MM.1S (cell line): Measurements from ENCODE around the gene SYNE2.

ENCODE experiments used
- DNase-seq: peaks from one replicate; pipeline ENCODE4 v3.0.0-alpha.2; 2015
- H2AFZ ChIP-seq: fragments of 300-600 bp; sonication (generic); 2 replicates; pipeline ENCODE4 v1.6.0; 2016; ENCODE audit warnings: antibody characterized with exemption, low read length
- H3F3A ChIP-seq: fragments of 300-600 bp; sonication (generic); 2 replicates; pipeline ENCODE4 v1.6.1; 2016; ENCODE audit warnings: mild to moderate bottlenecking, antibody characterized with exemption, low read length, moderate library complexity, mixed read lengths; ENCODE audit not compliant: insufficient read depth
- H3K27ac ChIP-seq: fragments of 300-600 bp; sonication (generic); 2 replicates; pipeline ENCODE4 v1.5.1; 2016; ENCODE audit warnings: mild to moderate bottlenecking, low read length
- H3K27me3 ChIP-seq: fragments of 300-600 bp; sonication (generic); replicated peaks from 2 replicates; pipeline ENCODE4 v1.6.0; 2016; ENCODE audit warnings: low read length; ENCODE audit not compliant: insufficient read depth
- H3K36me3 ChIP-seq: fragments of 300-600 bp; sonication (generic); replicated peaks from 2 replicates; pipeline ENCODE4 v1.6.1; 2016; ENCODE audit warnings: mild to moderate bottlenecking, low read length, mixed read lengths; ENCODE audit not compliant: insufficient read depth
- H3K4me1 ChIP-seq: fragments of 300-600 bp; sonication (generic); 2 replicates; pipeline ENCODE4 v1.6.1; 2016; ENCODE audit warnings: low read length, mixed read lengths
- H3K4me2 ChIP-seq: fragments of 300-600 bp; sonication (generic); 2 replicates; pipeline ENCODE4 v1.6.0; 2016; ENCODE audit warnings: low read depth, low read length
- H3K4me3 ChIP-seq: fragments of 300-600 bp; sonication (generic); 2 replicates; pipeline ENCODE4 v1.5.1; 2016; ENCODE audit warnings: low read length, mixed read lengths
- H3K79me2 ChIP-seq: fragments of 300-600 bp; sonication (generic); 2 replicates; pipeline ENCODE4 v1.6.1; 2016; ENCODE audit warnings: mixed run types, low read length, mixed read lengths
- H3K9ac ChIP-seq: fragments of 300-600 bp; sonication (generic); 2 replicates; pipeline ENCODE4 v1.6.1; 2016; ENCODE audit warnings: low read length, mixed read lengths
- H3K9me2 ChIP-seq: fragments of 300-600 bp; sonication (generic); replicated peaks from 2 replicates; pipeline ENCODE4 v1.6.1; 2016; ENCODE audit warnings: mild to moderate bottlenecking, low read length, mixed read lengths; ENCODE audit not compliant: insufficient read depth
- H3K9me3 ChIP-seq: fragments of 300-600 bp; sonication (generic); replicated peaks from 2 replicates; pipeline ENCODE4 v1.6.1; 2016; ENCODE audit warnings: mild to moderate bottlenecking, low read length, mixed read lengths; ENCODE audit not compliant: insufficient read depth
- H4K20me1 ChIP-seq: fragments of 300-600 bp; sonication (generic); 2 replicates; pipeline ENCODE4 v1.6.1; 2016; ENCODE audit warnings: mild to moderate bottlenecking, low read length, moderate library complexity, mixed read lengths; ENCODE audit not compliant: insufficient read depth
- EZH2 ChIP-seq: fragments of 300-600 bp; sonication (generic); optimal IDR thresholded peaks from 2 replicates; pipeline ENCODE3; 2017; ENCODE audit warnings: low read depth, mild to moderate bottlenecking, antibody characterized with exemption, low read length, mixed read lengths
- EZH2phosphoT487 ChIP-seq: fragments of 300-600 bp; sonication (generic); IDR thresholded peaks from 2 replicates; pipeline ENCODE4 v1.6.1; 2018; ENCODE audit warnings: antibody characterized with exemption, low read length
- TF ChIP-seq, protein P1 (sequence below): fragments of 300-600 bp; sonication (generic); IDR thresholded peaks from 2 replicates; pipeline ENCODE4 v1.5.1; 2016; ENCODE audit warnings: antibody characterized with exemption, low read length, mixed read lengths

The SYNE2 gene

DNA sequence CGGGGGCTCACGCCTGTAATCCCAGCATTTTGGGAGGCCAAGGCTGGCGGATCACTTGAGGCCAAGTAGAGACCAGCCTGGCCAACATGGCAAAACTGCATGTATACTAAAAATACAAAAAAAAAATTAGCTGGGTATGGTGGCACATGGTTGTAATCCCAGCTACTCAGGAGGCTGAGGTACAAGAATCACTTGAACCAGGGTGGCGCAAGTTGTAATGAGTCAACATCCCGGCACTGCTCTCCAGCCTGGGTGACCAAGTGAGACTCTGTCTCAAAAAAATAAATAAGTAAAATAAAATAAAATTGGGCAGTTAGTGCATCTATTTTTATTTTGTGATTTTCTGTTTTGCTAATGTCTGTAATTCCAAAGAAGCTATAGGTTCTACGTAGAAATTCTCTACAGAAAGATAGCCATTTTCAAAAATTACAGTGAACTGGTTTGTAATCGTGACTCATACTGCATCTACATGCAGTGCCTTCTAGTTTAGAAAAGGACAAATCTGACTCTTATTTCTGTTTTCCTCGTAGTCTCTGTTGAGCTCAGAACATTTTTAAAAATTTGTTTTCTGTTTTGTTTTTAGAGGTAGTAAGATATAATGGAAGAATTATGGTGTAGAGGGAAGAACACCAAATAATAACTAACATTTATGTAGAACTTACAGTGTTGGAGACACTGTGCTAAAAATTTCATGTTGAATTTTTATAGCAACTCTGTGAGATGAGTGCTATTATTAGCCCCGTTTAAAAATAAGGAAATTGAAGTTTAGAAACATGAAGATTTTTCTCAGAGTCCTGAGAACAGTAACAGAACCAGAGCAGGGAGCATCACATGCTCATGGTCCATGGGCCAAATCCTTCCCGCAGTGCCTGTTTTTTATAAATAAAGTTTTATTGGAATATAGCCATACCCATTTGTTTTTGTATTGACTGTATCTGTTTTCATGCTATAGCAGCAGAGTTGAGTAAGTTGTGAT lies 201.2 kb downstream of the SYNE2 start:
- no peaks in the 10 kb centered on the region for H3K36me3 ChIP-seq
- no peak overlapping the region for H3K27ac ChIP-seq
- H3K9me3 ChIP-seq = no peaks in the 10 kb centered on the region
- H3K4me1 ChIP-seq = no peaks in the 10 kb centered on the region
- no peaks in the 10 kb centered on the region for H4K20me1 ChIP-seq
- H3K9ac ChIP-seq = no peak overlapping the region
- H3F3A ChIP-seq = no peaks in the 10 kb centered on the region
- H3K79me2 ChIP-seq = no peaks in the 10 kb centered on the region
- no peak for TF ChIP-seq EZH2phosphoT487
- TF ChIP-seq, protein P1, sequence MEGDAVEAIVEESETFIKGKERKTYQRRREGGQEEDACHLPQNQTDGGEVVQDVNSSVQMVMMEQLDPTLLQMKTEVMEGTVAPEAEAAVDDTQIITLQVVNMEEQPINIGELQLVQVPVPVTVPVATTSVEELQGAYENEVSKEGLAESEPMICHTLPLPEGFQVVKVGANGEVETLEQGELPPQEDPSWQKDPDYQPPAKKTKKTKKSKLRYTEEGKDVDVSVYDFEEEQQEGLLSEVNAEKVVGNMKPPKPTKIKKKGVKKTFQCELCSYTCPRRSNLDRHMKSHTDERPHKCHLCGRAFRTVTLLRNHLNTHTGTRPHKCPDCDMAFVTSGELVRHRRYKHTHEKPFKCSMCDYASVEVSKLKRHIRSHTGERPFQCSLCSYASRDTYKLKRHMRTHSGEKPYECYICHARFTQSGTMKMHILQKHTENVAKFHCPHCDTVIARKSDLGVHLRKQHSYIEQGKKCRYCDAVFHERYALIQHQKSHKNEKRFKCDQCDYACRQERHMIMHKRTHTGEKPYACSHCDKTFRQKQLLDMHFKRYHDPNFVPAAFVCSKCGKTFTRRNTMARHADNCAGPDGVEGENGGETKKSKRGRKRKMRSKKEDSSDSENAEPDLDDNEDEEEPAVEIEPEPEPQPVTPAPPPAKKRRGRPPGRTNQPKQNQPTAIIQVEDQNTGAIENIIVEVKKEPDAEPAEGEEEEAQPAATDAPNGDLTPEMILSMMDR = no peak
- TF ChIP-seq EZH2 = no peak
- H3K9me2 ChIP-seq = no peaks in the 10 kb centered on the region
- H3K4me2 ChIP-seq = no peak overlapping the region
- H3K27me3 ChIP-seq = no peaks in the 10 kb centered on the region
- no peak overlapping the region for H3K4me3 ChIP-seq
- no peak for DNase-seq
- no peak overlapping the region for H2AFZ ChIP-seq

DNA sequence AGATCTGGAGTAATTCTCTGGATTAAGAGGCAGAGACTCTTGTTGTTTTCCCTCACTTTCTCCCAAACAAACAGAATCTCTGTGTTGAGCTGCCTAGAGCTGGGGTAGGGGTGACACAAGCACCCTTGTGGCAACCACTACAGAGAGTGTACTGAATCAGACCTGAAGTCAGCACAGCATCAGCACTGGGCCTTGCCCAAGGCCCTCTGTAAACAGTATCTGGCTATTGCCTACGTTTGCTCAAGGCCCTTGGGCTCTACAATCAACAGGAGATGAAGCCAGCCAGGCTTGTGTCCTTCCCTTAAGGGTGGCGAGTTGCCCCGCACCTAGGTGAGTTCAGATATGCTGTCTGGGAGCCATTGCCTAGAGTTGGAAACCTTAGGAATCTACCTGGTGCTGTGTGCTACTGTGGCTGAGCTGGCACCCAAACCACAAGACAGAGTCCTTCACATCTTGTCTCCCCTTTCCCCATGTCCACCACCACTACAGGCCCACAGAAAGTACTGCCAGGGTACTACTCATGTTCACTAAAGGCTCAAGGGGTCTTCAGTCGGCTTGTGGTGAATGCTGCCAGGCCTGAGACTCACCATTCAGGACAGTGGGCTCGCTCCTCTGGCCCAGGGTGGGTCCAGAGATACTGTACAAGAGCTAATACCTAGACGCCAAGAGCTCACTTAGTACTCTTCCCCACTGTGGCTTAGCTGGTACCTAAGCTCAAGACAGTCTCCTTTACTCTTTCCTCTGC lies 206.8 kb downstream of the SYNE2 start:
- DNase-seq = no peak
- no peak overlapping the region for H2AFZ ChIP-seq
- no peaks in the 10 kb centered on the region for H3K36me3 ChIP-seq
- no peaks in the 10 kb centered on the region for H3F3A ChIP-seq
- H3K9me2 ChIP-seq = no peaks in the 10 kb centered on the region
- H3K27ac ChIP-seq = no peak overlapping the region
- no peak overlapping the region for H3K4me3 ChIP-seq
- no peaks in the 10 kb centered on the region for H3K27me3 ChIP-seq
- H3K9ac ChIP-seq = no peak overlapping the region
- H3K4me1 ChIP-seq = no peaks in the 10 kb centered on the region
- TF ChIP-seq, protein P1 = no peak
- TF ChIP-seq EZH2 = no peak
- TF ChIP-seq EZH2phosphoT487 = no peak
- H3K79me2 ChIP-seq = no peaks in the 10 kb centered on the region
- H4K20me1 ChIP-seq = no peaks in the 10 kb centered on the region
- no peaks in the 10 kb centered on the region for H3K9me3 ChIP-seq
- no peak overlapping the region for H3K4me2 ChIP-seq

DNA sequence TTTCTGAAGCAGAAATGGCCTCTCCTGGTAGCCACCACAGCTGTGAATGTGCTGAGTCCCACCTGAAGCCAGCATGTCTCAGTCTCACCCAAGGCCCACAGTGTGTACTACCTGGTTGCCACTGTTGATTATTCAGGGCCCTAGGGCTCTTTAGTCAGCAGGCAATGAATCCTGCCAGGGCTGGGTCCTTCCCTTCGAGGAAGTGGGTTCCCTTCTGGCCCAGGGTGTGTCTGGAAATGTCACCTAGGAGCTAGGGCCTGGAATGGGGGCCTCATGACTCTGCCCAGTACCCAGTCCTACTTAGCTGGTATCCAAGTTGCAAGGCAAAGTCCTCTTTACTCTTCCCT lies 207.4 kb downstream of the SYNE2 start:
- Histone ChIP-seq H3K36me3 (no peaks in the 10 kb centered on the region), H3K4me2 (no peak overlapping the region), H3K79me2 (no peaks in the 10 kb centered on the region), H3K4me1 (no peaks in the 10 kb centered on the region), H4K20me1 (no peaks in the 10 kb centered on the region), H3K9me2 (no peaks in the 10 kb centered on the region), H3K9ac (no peak overlapping the region), H3F3A (no peaks in the 10 kb centered on the region), H3K27me3 (no peaks in the 10 kb centered on the region), H3K9me3 (no peaks in the 10 kb centered on the region), H3K4me3 (no peak overlapping the region), H3K27ac (no peak overlapping the region), H2AFZ (no peak overlapping the region)
- DNase-seq = no peak
- TF ChIP-seq EZH2phosphoT487 (no peak), EZH2 (no peak)
- TF ChIP-seq, protein P1 = no peak
